Vagina (tissue), 2 donors: ENCODE results near the gene SLC4A11.

Source experiments
- CTCF ChIP-seq, 3 experiments: fragments of 450-650 bp in 2 of 3; fragments of 200-600 bp in 1 of 3; sonication (generic) in 1 of 3; IDR thresholded peaks; one replicate each; pipeline ENCODE4 v1.5.1; 2017 to 2019; ENCODE audit warnings: antibody characterized with exemption in 3 of 3, mild to moderate bottlenecking in 2 of 3, moderate library complexity in 2 of 3
- POLR2A ChIP-seq, 2 donors: fragments of 450-650 bp; IDR thresholded peaks; one replicate each; pipeline ENCODE4 v1.6.1; 2017; ENCODE audit warnings: antibody characterized with exemption in 2 of 2, mild to moderate bottlenecking in 2 of 2, moderate library complexity in 2 of 2

GRCh38 chr20:3189561-3190131 lies 49.3 kb downstream of the SLC4A11 start:
- TF ChIP-seq CTCF (IDR thresholded peaks at IDR 0.05) (no peak), POLR2A (IDR thresholded peaks at IDR 0.05) (no peak)
